Neutrophil (primary cell): ENCODE data around the gene PRKACA.

Experiments used
- H3K27ac ChIP-seq: fragments of 200-600 bp; sonication (generic); 2 replicates; pipeline ENCODE4 v1.5.1; 2016; ENCODE audit warnings: mild to moderate bottlenecking, moderate library complexity
- H3K27me3 ChIP-seq: fragments of 200-600 bp; sonication (generic); 2 replicates; pipeline ENCODE4 v1.6.0; 2016; ENCODE audit warnings: mild to moderate bottlenecking
- H3K36me3 ChIP-seq: fragments of 200-600 bp; sonication (generic); 2 replicates; pipeline ENCODE4 v1.5.1; 2017
- H3K4me1 ChIP-seq, 2 experiments: fragments of 200-600 bp in 1 of 2; sonication (generic) in 1 of 2; 1 replicate in 1 of 2; 2 replicates in 1 of 2; pipeline versions ENCODE4 v1.5.1 to v1.6.1; 2013 to 2016; ENCODE audit warnings: low read depth in 1 of 2, low read length in 1 of 2, mild to moderate bottlenecking in 1 of 2, moderate library complexity in 1 of 2; ENCODE audit not compliant: control insufficient read depth in 1 of 2, insufficient read depth in 1 of 2
- H3K4me3 ChIP-seq, 2 experiments: fragments of 200-600 bp in 1 of 2; sonication (generic) in 1 of 2; 1 replicate in 1 of 2; 2 replicates in 1 of 2; pipeline ENCODE4 v1.5.1; 2013 to 2016; ENCODE audit warnings: low read depth in 1 of 2, low read length in 1 of 2, mild to moderate bottlenecking in 1 of 2, moderate library complexity in 1 of 2
- H3K9me3 ChIP-seq: fragments of 200-600 bp; sonication (generic); 2 replicates; pipeline ENCODE4 v1.5.1; 2016
- CTCF ChIP-seq: fragments of 200-600 bp; sonication (generic); IDR thresholded peaks from 2 replicates; pipeline ENCODE4 v1.5.1; 2016; ENCODE audit warnings: antibody characterized with exemption

Gene PRKACA

GRCh38 chr19:14162871-14163297 lies 45.3 kb upstream of the PRKACA start:
- Histone ChIP-seq H3K4me3 (no peak overlapping the region), H3K9me3 (no peaks in the 10 kb centered on the region), H3K4me1 (peaks cover 0 to 12% of the 10 kb centered on the region in 2 experiments), H3K27me3 (peaks cover 35% of the 10 kb centered on the region), H3K27ac (no peak overlapping the region), H3K36me3 (peaks cover under 1% of the 10 kb centered on the region)
- TF ChIP-seq CTCF = no peak

GRCh38 chr19:14161305-14161704 lies 43.7 kb upstream of the PRKACA start:
- TF ChIP-seq CTCF = no peak
- Histone ChIP-seq H3K4me3 (no peak overlapping the region), H3K27me3 (peaks cover 20% of the 10 kb centered on the region), H3K4me1 (no peaks in the 10 kb centered on the region), H3K27ac (no peak overlapping the region), H3K36me3 (peaks cover 14% of the 10 kb centered on the region), H3K9me3 (no peaks in the 10 kb centered on the region)

- Histone ChIP-seq H3K9me3 (no peaks in the 10 kb centered on the region), H3K27me3 (peaks cover 8% of the 10 kb centered on the region), H3K36me3 (peaks cover 26% of the 10 kb centered on the region), H3K4me1 (no peaks in the 10 kb centered on the region), H3K27ac (no peak overlapping the region), H3K4me3 (no peak overlapping the region)
- TF ChIP-seq CTCF = no peak
These were observed 42.6 kb upstream of the PRKACA start for GRCh38 chr19:14160017-14160703.

- no peak for TF ChIP-seq CTCF
- peaks cover 27% of the 10 kb centered on the region for H3K36me3 ChIP-seq
- H3K27ac ChIP-seq = no peak overlapping the region
- H3K4me1 ChIP-seq = no peaks in the 10 kb centered on the region
- H3K4me3 ChIP-seq = no peak overlapping the region
- no peaks in the 10 kb centered on the region for H3K27me3 ChIP-seq
- H3K9me3 ChIP-seq = no peaks in the 10 kb centered on the region
These were observed 41.5 kb upstream of the PRKACA start for GRCh38 chr19:14159059-14159458.

GRCh38 chr19:14158276-14159023 lies 40.9 kb upstream of the PRKACA start:
- no peaks in the 10 kb centered on the region for H3K4me1 ChIP-seq
- H3K27ac ChIP-seq = no peak overlapping the region
- no peaks in the 10 kb centered on the region for H3K9me3 ChIP-seq
- no peak overlapping the region for H3K4me3 ChIP-seq
- no peak for TF ChIP-seq CTCF
- H3K36me3 ChIP-seq = peaks cover 27% of the 10 kb centered on the region
- H3K27me3 ChIP-seq = no peaks in the 10 kb centered on the region
